ENCODE measurements around the gene TOR1AIP1. TPM values are rescaled to one million over a fixed set of nuclear protein-coding genes. Genes with fewer than 3 reads are reported as not detected.
A peak's percentile ranks its signal among the peaks of the same experiment; 100 is the strongest.
"Not testable (repeated sequence)": the region's sequence is repeated elsewhere in the genome, so short reads cannot be mapped to it uniquely, and the experiment has no call there.

Gene TOR1AIP1, protein sequence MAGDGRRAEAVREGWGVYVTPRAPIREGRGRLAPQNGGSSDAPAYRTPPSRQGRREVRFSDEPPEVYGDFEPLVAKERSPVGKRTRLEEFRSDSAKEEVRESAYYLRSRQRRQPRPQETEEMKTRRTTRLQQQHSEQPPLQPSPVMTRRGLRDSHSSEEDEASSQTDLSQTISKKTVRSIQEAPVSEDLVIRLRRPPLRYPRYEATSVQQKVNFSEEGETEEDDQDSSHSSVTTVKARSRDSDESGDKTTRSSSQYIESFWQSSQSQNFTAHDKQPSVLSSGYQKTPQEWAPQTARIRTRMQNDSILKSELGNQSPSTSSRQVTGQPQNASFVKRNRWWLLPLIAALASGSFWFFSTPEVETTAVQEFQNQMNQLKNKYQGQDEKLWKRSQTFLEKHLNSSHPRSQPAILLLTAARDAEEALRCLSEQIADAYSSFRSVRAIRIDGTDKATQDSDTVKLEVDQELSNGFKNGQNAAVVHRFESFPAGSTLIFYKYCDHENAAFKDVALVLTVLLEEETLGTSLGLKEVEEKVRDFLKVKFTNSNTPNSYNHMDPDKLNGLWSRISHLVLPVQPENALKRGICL
- total RNA-seq = 16.4 and 25.8 TPM in 2 replicates

DNA sequence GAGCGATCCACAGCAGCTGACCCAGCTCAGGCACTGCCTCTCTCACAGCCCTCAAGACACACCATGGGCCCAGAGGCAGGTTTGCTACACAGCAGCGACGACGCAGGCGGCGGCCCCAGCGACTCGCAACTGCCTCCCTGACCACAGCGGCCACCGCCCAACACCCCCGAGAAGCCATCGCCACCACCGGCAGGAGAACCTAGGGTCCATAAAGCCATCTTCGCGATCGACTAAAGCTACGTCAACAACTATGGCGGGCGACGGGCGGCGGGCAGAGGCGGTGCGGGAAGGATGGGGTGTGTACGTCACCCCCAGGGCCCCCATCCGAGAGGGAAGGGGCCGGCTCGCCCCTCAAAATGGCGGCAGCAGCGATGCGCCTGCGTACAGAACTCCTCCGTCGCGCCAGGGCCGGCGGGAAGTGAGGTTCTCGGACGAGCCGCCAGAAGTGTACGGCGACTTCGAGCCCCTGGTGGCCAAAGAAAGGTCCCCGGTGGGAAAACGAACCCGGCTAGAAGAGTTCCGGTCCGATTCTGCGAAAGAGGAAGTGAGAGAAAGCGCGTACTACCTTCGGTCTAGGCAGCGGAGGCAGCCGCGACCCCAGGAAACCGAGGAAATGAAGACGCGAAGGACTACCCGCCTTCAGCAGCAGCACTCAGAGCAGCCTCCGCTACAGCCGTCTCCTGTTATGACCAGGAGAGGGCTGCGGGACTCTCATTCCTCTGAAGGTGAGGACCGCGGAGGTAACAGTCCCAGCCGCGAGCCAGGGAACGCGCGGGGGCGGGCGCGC is at the start of gene TOR1AIP1:
Gene TOR1AIP1, plus strand, starts transcription at position 33 of the 787 bp plus-strand sequence. Its CDS starts 218 bp downstream, at position 251.
- DNase-seq (ENCODE audit: low read depth in 2 of 2) = peak; percentile 95 to 98

- not testable (repeated sequence) for DNase-seq (ENCODE audit: low read depth in 2 of 2)
Observed at GRCh38 chr1:179836686-179837445, 45.2 kb upstream of the TOR1AIP1 start.

DNA sequence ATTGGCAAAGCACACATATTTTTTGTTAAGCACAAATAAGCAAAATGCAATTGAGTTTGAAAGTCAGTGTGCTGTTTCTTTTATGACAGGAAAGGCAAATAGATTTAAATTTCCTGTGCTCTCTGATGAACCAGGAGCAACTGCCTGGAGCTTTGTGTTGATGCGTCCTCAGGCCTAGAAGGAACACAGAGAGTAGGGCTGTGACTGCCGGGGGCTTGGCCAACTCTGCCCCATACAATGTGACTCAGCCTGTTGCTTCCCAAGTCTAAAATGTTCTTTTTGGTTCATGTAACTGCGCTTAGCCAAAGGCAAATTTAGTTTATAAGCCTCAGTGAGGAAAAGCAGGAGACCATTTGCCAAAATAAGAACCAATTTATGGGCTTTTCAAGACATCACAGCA is 42.0 kb upstream of the TOR1AIP1 start:
- peak; percentile 6 to 45 for DNase-seq (ENCODE audit: low read depth in 2 of 2)

GRCh38 chr1:179848233-179848632 is 33.9 kb upstream of the TOR1AIP1 start:
- no peak for DNase-seq (ENCODE audit: low read depth in 2 of 2)

GRCh38 chr1:179853102-179853501 is 29.0 kb upstream of the TOR1AIP1 start:
- no peak for DNase-seq (ENCODE audit: low read depth in 2 of 2)

DNA sequence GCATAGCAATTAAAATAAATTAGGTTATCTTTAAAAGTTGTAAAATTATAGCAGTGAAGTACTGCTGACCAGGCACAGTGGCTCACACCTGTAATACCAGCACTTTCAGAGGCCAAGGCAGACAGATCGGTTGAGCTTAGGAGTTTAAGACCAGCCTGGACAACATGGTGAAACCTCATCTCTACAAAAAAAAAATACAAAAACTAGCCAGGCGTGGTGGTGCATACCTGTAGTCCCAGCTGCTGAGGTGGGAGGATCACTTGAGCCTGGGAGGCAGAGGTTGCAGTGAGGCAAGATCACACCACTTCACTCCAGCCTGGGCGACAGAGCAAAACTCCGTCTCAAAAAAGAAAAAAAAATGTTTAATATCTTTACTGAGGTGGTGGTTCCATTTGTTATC is 26.3 kb upstream of the TOR1AIP1 start:
- not testable (repeated sequence) for DNase-seq (ENCODE audit: low read depth in 2 of 2)

DNA sequence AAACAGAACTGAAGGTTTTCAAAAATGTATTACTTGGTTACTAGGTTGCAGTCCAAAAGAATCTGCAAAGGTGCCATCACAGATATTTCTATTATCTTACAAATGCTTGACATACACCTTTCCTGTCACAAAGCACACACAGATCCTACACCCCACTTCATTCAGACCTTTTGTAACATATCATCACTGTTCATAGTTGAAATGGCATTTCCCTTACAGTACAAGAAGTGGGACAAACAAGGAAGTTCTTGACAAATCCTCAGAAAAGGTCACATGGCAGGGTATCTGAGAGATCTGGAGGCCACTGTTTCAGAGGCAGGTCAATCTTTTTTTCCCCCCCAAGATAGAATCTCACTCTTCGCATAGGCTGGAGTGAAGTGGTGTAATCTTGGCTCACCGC is 25.8 kb upstream of the TOR1AIP1 start:
- no peak for DNase-seq (ENCODE audit: low read depth in 2 of 2)

DNA sequence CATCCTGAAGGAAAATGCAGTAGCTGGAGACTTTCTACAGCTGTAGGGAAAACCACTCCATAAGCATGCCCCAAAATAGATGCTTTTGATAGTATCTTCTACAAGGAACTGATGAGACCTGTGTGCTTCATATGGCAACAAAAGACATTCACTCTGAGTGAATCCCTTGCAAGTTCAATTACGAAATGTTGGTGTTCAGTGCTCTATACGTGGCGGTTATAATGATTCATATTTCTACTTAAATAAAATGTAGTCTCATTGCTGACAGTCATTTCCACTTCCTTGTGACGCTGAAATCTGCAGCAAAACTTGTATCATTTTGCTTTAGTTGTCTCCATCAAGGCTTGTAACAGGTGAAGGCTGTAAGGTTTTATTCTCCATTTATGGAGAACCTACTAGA is 25.1 kb upstream of the TOR1AIP1 start:
- DNase-seq (ENCODE audit: low read depth in 2 of 2) = no peak

DNA sequence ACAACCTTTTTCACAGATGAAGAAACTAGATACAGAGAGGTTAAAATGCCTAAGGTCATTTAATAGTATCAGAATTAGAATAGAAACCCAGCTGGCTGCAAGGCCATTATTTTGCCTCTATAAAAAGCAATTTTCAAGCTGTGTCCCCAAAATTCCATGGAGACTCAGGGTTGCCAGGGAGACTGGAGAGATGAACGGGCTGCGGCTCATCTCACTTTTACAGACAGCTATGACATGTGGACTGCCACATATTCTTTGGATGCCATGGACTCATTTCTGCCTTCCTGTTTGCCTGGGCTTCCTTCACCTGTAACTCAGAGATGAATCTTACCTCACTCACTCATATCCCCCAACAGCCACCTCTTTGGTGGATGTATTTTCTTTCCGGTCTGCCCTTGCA is 21.4 kb upstream of the TOR1AIP1 start:
- DNase-seq (ENCODE audit: low read depth in 2 of 2) = no peak

DNA sequence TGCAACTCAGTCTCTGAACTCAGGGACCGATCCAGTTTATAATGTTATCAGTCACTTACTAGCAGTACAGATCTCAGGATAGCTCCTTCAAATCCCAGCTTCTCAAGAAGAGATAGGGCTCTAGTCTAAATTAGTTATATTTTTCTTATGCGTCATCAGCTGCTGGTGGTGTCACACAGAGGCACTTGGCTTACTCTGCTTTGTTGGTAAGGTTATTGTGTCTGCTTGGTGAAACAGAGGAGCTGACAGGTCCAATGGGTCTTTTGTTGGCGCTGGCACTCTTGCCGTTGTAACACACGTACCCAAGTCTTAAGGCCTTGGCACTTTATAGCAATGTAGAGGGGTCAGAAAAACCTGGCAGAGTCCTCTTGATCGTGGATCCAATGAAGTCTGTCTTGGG is 16.7 kb upstream of the TOR1AIP1 start:
- DNase-seq (ENCODE audit: low read depth in 2 of 2) = no peak

GRCh38 chr1:179866616-179867015 is 15.5 kb upstream of the TOR1AIP1 start:
- no peak for DNase-seq (ENCODE audit: low read depth in 2 of 2)

DNA sequence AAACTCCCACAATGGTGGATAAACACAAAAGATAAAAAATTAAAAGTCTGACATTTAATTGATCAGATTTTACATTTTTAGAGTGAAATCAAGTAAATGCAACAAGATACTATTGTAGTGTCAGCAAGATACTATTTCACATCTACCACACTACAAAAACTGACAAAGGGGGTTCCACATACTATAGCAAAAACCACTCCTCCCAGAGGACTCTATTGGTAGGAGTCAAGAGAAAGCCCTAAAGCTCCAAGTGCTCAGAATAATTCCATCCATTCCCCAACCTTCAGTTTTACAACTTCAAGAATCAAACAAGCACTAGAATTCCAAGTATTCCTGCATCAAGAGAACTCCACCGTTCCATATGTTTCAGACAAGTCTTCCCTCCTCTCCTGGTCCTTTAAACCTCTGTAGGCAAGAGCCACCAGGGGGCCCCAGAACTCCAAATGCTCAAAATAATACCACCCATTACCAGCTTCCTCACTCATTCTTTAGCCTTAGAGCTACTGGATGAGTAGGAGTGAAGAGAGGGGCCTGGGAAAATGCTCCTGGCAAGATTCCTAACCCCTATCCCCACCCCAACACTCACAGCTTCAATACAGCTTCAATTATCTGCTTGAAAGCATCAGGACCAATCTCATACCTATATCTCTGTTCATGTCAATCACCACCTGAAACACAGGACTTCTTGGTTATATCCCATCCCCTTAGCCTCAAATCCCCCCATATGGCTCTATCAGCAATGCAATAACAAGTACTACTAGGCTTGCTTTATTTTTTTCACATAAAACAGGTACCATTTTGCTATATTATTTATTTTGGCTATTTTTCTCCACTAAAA is 14.4 kb upstream of the TOR1AIP1 start:
- peak in 1 of 2 donors; percentile 67 for DNase-seq (ENCODE audit: low read depth in 2 of 2)

- no peak for DNase-seq (ENCODE audit: low read depth in 2 of 2)
Observed at GRCh38 chr1:179870870-179871269, 11.2 kb upstream of the TOR1AIP1 start.

DNA sequence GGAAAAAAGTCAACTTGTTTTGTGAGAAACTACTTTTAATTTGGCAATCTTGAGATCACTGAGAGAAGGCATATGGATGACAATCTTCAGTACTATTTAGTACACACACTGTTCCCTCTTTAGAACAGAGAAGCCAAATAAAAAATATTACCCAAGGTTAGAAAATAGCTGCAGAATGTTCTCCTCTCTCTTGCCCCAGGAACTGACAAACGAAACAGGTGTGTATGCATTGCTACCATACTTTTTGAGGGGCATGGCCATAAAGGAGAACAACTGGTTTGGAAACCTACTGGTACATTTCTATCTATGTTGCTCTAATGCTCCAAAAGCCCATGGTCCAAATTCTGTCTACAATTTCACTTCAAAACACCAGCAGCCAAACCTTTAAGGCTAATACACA is 10.1 kb upstream of the TOR1AIP1 start:
- DNase-seq (ENCODE audit: low read depth in 2 of 2) = no peak

DNA sequence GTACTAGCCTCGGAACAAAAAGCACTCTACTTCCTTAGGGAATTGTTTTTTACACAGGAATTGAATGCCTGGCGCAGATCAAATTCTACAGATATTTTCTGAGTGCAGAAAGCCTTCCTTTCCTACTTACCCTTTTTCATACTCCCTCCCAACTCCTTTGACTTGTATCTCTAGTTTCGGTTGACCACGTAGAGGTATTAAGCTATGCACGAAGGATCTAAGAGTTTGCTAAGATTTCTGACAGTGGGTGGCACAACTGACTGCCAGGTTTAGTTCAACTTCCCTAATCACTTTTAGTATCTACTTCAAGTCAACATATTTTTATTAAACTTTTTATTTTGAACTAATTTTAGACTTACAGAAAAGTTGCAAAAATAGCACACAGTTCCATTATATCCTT is 9.5 kb upstream of the TOR1AIP1 start:
- no peak for DNase-seq (ENCODE audit: low read depth in 2 of 2)

GRCh38 chr1:179873438-179873851 is 8.6 kb upstream of the TOR1AIP1 start:
- no peak for DNase-seq (ENCODE audit: low read depth in 2 of 2)

- no peak for DNase-seq (ENCODE audit: low read depth in 2 of 2)
Observed at GRCh38 chr1:179875596-179876299, 6.3 kb upstream of the TOR1AIP1 start.

DNA sequence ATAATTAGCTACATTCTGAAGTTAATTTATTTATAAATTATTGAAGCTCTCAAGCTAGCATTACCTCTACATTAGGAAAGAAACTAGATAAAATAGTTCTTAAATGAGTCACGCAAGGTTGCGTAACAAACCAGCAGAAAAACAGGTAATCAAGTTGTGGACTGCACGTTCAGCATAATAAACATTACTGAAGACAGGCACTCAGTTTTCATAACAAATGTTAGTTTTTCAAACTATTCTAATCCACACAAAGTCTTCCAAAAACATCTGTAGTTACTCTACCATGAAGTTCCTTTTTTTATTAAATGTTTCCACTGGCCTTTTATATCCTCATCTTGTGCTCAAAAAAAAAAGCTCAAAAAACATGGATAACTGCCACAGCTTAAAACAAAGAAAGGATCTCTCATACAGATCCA is 5.8 kb upstream of the TOR1AIP1 start:
- DNase-seq (ENCODE audit: low read depth in 2 of 2) = peak; percentile 70 to 71

GRCh38 chr1:179877586-179878265 is 4.4 kb upstream of the TOR1AIP1 start, which contains the start of gene TOR1AIP2:
TOR1AIP2 (minus strand) TSS chr1:179877803; CDS start chr1:179852665, 25,138 bp downstream.
- peak; percentile 69 to 85 for DNase-seq (ENCODE audit: low read depth in 2 of 2)
